Activated CD4-positive, alpha-beta T cell treated with anti-CD3 and anti-CD28 coated beads for 36 hours (primary cell): Measurements from ENCODE around the gene EVL. TPM values are rescaled to one million over a fixed set of nuclear protein-coding genes. Genes with fewer than 3 reads are reported as not detected.
A peak's percentile ranks its signal among the peaks of the same experiment; 100 is the strongest.

Source experiments
- ATAC-seq: fragments of 200-7000 bp; cut with Tn5 transposase; one replicate; pipeline ENCODE4 v1.10.0; 2021; ENCODE audit warnings: mild to moderate bottlenecking, moderate library complexity
- CTCF ChIA-PET: fragments of 350-600 bp; sonication (Branson Sonifier 250); formaldehyde crosslinking; loops from one replicate; lab custom pipeline; 2021; ENCODE audit warnings: antibody characterized with exemption; lab: Charles Lee
- POLR2A ChIA-PET: fragments of 350-600 bp; sonication (Branson Sonifier 250); formaldehyde crosslinking; loops from one replicate; lab custom pipeline; 2021; ENCODE audit warnings: antibody characterized with exemption, inconsistent platforms; lab: Charles Lee
- DNase-seq: peaks from one replicate; pipeline ENCODE4 v3.0.0-alpha.2; 2020
- H3K27ac Mint-ChIP-seq: one replicate; pipeline ENCODE4 v1.8.0; 2021; ENCODE audit warnings: mixed read lengths
- H3K27me3 Mint-ChIP-seq: one replicate; pipeline ENCODE4 v1.8.0; 2021; ENCODE audit warnings: mixed read lengths
- H3K36me3 Mint-ChIP-seq: one replicate; pipeline ENCODE4 v1.8.0; 2021; ENCODE audit warnings: low read depth, mixed read lengths
- H3K4me1 Mint-ChIP-seq: one replicate; pipeline ENCODE4 v1.8.0; 2021; ENCODE audit warnings: mixed read lengths
- H3K4me3 Mint-ChIP-seq: one replicate; pipeline ENCODE4 v1.8.0; 2021; ENCODE audit warnings: mild to moderate bottlenecking, moderate library complexity, mixed read lengths
- H3K9me3 Mint-ChIP-seq: one replicate; pipeline ENCODE4 v1.8.0; 2021; ENCODE audit warnings: low read depth, mixed read lengths
- intact Hi-C, 2 experiments: fragments of 100-400 bp; cut with DNase I in 1 of 2; cut with micrococcal nuclease in 1 of 2; formaldehyde crosslinking; loops; one replicate each; pipeline versions ENCODE4 v1.14.2 to v1.15.1; 2022 to 2024; cut with DNase I, micrococcal nuclease
- total RNA-seq, 2 experiments: library from RNA; stranded (reverse); gene quantifications; one replicate each; pipeline ENCODE4 v1.2.3, GENCODE V29; 2021

Gene EVL
- total RNA-seq, 2 experiments from 2014 or later: 249 to 378 TPM

DNA sequence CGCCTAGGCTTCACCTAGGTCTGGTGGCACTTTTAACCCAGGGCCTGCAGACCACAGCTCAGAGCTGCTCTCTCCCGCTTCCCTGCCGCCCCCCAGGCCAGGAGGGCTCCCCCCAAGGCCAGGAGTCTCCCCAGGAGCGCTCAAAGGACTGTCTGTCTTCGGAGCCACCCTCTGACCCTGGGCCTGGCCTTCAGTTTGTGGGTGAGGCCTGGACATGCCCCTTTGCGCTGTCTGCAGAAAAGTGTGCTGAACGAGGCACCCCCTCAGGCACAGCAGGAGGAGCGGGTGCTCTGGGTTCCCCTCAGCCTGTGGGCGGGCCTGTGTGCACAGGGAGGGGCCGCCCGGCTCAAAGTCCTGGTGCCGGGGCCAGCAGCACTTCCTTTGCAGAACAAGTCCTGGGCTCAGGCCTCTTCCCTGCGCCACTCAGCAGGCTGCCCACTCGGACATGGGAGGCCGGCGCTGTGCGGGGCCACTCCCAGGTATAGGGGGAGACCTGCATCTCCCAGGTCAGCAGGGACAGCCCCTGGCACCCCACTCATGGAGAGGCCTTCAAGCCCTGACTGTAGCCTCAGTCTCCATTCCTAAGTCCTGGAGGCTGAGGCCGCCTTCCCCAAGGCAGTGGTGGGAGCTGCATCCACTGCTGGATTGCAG is 79.9 kb downstream of the EVL start:
- H3K27ac Mint-ChIP-seq: no peak overlapping the region
- H3K4me3 Mint-ChIP-seq: no peak overlapping the region
- ChIA-PET CTCF (no interaction called here), POLR2A (interaction anchor here (0.5 kb wide), 1 partner anchor 106 kb away, joined by 5 read pairs; no protein-coding TSS in a partner anchor)
- no peaks in the 10 kb centered on the region for H3K9me3 Mint-ChIP-seq
- H3K4me1 Mint-ChIP-seq: peaks cover 15% of the 10 kb centered on the region
- DNase-seq: no peak
- intact Hi-C loops: no loop called here
- peaks cover 10% of the 10 kb centered on the region for H3K36me3 Mint-ChIP-seq
- no peak for ATAC-seq
- no peaks in the 10 kb centered on the region for H3K27me3 Mint-ChIP-seq

DNA sequence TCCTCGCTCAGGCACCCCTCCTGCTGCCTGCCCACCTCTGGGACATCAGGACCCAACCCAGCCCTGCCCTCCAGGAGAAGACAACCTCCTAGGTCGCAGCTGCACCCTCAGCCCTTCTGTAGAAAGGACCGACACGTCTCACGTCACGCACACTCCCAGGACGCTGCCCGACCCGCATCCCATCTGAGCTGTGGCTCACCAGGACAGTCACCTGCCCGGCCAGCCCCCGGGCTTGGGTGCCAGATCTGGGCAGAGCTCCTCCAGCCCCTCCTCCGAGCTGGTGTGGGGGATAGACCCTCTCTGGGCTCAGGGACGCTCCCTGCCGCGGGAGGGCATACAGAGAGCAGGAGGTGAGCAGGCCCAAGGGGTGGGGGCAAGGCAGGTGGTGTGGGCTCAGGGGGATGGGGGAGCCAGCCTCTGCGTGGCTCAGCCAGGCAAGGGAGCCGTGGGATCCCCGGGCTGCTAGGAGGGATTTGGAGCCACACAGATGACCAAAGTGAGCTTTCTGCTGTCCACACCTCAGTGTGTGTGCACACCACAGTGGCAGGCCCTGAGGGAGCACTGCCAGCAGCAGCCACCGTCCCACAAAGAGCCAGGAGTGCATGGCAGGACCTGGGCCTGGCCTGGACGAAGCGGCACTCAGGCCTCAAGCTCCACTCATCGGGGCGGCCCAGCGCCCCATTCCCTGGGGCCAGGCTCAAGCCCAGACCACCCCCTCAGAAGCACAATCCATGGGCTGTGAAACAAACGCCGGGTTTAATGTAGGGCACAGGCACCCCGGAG is 80.7 kb downstream of the EVL start:
- DNase-seq (no peak), ATAC-seq (no peak)
- Mint-ChIP-seq H3K9me3 (no peaks in the 10 kb centered on the region), H3K4me1 (peaks cover 15% of the 10 kb centered on the region), H3K4me3 (no peak overlapping the region), H3K27me3 (no peaks in the 10 kb centered on the region), H3K36me3 (peaks cover 10% of the 10 kb centered on the region), H3K27ac (no peak overlapping the region)
- ChIA-PET CTCF (interaction anchor here (0.5 to 1.5 kb wide), 3 partner anchors 11 to 38 kb away, joined by 3 to 5 read pairs (median 3); no protein-coding TSS in a partner anchor), POLR2A (no interaction called here)
- intact Hi-C loops: loop anchor here in 1 of 2 experiments (2.0 kb wide), 1 partner anchor 47 kb away; no protein-coding TSS in a partner anchor

GRCh38 chr14:100146531-100147091 is 81.4 kb downstream of the EVL start:
- Mint-ChIP-seq H3K36me3 (peaks cover 10% of the 10 kb centered on the region), H3K27me3 (no peaks in the 10 kb centered on the region), H3K27ac (no peak overlapping the region), H3K4me1 (peaks cover 15% of the 10 kb centered on the region), H3K4me3 (no peak overlapping the region), H3K9me3 (no peaks in the 10 kb centered on the region)
- POLR2A ChIA-PET: no interaction called here
- ATAC-seq: peak; percentile 5
- CTCF ChIA-PET: interaction anchor here (0.5 to 1.5 kb wide), 3 partner anchors 10 to 39 kb away, joined by 3 to 5 read pairs (median 3); no protein-coding TSS in a partner anchor
- intact Hi-C loops: loop anchor here in 1 of 2 experiments (2.0 kb wide), 1 partner anchor 46 kb away; no protein-coding TSS in a partner anchor
- peak; percentile 38 for DNase-seq

- no peaks in the 10 kb centered on the region for H3K9me3 Mint-ChIP-seq
- peak overlapping the region; percentile 11 for H3K4me3 Mint-ChIP-seq
- POLR2A ChIA-PET: no interaction called here
These were observed 82.0 kb downstream of the EVL start for GRCh38 chr14:100147181-100147631.

DNA sequence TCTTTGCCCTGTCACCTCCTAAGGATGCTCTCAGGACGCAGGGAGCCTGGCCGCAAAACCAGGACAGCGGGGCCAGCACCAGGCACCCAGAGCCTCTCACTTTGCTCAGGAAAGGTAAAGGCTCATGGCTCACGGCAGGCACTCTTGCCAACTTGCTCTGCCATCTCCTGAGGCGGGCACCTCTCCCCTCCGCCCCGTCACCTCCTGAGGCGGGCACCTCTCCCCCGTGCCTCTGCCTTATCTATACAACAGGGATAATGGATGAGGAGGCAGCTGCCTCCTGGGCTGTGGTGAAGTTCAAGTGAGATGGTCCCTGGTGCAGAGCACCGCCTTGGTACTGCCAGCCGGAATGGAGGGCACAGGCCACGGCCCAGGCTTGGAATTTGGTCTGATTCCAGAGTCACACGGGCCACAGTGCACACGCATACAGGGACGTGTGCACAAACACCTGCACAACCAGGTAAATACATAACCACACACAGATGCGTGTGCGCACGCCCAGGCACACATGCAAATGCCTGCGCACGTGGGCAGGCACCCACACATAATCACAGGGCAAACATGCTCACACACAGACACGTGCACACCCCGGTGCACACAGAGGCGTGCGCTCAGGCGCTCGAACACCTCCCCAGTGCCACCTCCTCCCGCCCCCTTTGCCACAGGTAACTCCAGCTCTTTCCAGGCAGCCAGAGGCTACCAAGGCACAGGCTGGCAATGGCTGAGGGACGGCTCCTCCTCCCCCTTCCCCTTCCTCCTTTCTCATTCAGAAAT is 82.7 kb downstream of the EVL start:
- peaks cover 4% of the 10 kb centered on the region for H3K36me3 Mint-ChIP-seq
- DNase-seq: no peak
- intact Hi-C loops: loop anchor here in 1 of 2 experiments (2.0 kb wide), 1 partner anchor 45 kb away; no protein-coding TSS in a partner anchor
- ATAC-seq: no peak
- peaks cover 15% of the 10 kb centered on the region for H3K4me1 Mint-ChIP-seq
- H3K9me3 Mint-ChIP-seq: no peaks in the 10 kb centered on the region
- H3K27ac Mint-ChIP-seq: no peak overlapping the region
- no peak overlapping the region for H3K4me3 Mint-ChIP-seq
- CTCF ChIA-PET: no interaction called here
- POLR2A ChIA-PET: no interaction called here
- no peaks in the 10 kb centered on the region for H3K27me3 Mint-ChIP-seq

More at GRCh38 chr14:100147181-100147631, 82.0 kb downstream of the EVL start:
- Mint-ChIP-seq H3K27ac (peak overlapping the region; percentile 70), H3K36me3 (peaks cover 6% of the 10 kb centered on the region), H3K4me1 (peaks cover 15% of the 10 kb centered on the region), H3K27me3 (no peaks in the 10 kb centered on the region)
- DNase-seq: peak; percentile 65
- CTCF ChIA-PET: interaction anchor here (1.5 kb wide), 1 partner anchor 9 kb away, joined by 5 read pairs; no protein-coding TSS in a partner anchor
- intact Hi-C loops: loop anchor here in 1 of 2 experiments (2.0 kb wide), 1 partner anchor 46 kb away; no protein-coding TSS in a partner anchor
- ATAC-seq: peak; percentile 50

DNA sequence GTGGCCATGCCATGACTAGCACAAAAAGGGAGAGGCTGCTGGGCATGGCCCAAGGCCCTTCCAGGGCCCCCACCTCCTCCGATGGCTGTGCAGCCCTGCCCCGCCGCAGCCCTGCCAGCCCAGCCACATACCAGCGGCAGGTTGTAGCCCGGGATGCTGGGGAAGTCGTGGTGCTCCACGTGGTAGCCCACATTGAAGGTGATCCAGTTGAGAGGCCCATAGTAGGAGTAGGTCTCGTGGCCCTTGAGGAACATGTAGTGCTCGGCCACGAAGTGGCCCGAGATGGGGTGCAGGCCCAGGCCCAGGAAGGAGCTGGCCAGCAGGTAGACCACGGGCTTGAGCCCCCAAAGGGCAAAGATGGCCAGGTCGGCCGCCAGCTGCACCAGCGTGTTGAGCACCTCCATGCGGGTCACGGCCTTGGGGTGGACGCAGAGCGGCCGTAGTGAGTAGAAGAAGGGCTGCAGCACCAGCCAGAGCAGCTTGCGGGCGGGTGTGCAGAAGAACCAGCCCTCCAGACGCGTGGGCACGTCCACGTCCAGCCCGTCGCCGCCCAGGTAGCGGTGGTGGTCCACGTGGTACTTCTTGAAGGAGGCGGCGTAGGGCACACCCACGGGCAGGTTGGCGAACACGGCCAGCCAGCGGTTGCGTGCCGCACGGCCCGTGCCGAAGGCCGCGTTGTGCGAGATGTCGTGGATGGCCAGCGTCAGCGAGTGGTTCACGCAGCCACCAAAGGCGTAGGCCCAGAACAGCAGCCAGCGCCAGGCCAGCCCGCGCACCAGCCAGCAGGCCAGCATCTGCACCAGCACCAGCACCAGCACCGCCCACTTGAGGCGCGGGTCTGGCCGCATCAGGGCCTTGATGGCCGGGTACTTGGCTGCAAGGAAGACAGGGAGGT is 83.9 kb downstream of the EVL start:
- intact Hi-C loops: no loop called here
- Mint-ChIP-seq H3K27ac (no peak overlapping the region), H3K27me3 (no peaks in the 10 kb centered on the region), H3K9me3 (no peaks in the 10 kb centered on the region), H3K4me3 (no peak overlapping the region), H3K4me1 (peaks cover 15% of the 10 kb centered on the region), H3K36me3 (peaks cover under 1% of the 10 kb centered on the region)
- ATAC-seq (no peak), DNase-seq (no peak)
- ChIA-PET CTCF (no interaction called here), POLR2A (no interaction called here)

GRCh38 chr14:100149851-100150611 is 84.8 kb downstream of the EVL start:
- peaks cover 2% of the 10 kb centered on the region for H3K9me3 Mint-ChIP-seq

GRCh38 chr14:100150932-100151587 is 85.8 kb downstream of the EVL start:
- peaks cover 5% of the 10 kb centered on the region for H3K9me3 Mint-ChIP-seq
- POLR2A ChIA-PET: no interaction called here

More at GRCh38 chr14:100149851-100150611, 84.8 kb downstream of the EVL start:
- ChIA-PET POLR2A (no interaction called here), CTCF (interaction anchor here (1.2 kb wide), 1 partner anchor 43 kb away, joined by 4 read pairs; no protein-coding TSS in a partner anchor)
- H3K4me3 Mint-ChIP-seq: no peak overlapping the region
- intact Hi-C loops: loop anchor here in 1 of 2 experiments (10.0 kb wide), 1 partner anchor 355 kb away; the partner anchor contains the start of gene EML1
- ATAC-seq (no peak), DNase-seq (no peak)
- H3K27ac Mint-ChIP-seq: no peak overlapping the region
- peaks cover 15% of the 10 kb centered on the region for H3K4me1 Mint-ChIP-seq
- H3K36me3 Mint-ChIP-seq: peaks cover 3% of the 10 kb centered on the region
- H3K27me3 Mint-ChIP-seq: no peaks in the 10 kb centered on the region

GRCh38 chr14:100152091-100152490 is 86.9 kb downstream of the EVL start:
- Mint-ChIP-seq H3K27me3 (peaks cover under 1% of the 10 kb centered on the region), H3K4me3 (no peak overlapping the region), H3K4me1 (peaks cover 10% of the 10 kb centered on the region)

More at GRCh38 chr14:100150932-100151587, 85.8 kb downstream of the EVL start:
- no peak for ATAC-seq
- H3K36me3 Mint-ChIP-seq: peaks cover 6% of the 10 kb centered on the region
- H3K4me3 Mint-ChIP-seq: no peak overlapping the region
- CTCF ChIA-PET: interaction anchor here (0.7 to 1.2 kb wide), 2 partner anchors 37 to 42 kb away, joined by 3 to 4 read pairs; no protein-coding TSS in a partner anchor
- H3K27me3 Mint-ChIP-seq: no peaks in the 10 kb centered on the region
- H3K27ac Mint-ChIP-seq: no peak overlapping the region
- intact Hi-C loops: loop anchor here in 1 of 2 experiments (10.0 kb wide), 1 partner anchor 356 kb away; the partner anchor contains the start of gene EML1
- H3K4me1 Mint-ChIP-seq: peaks cover 15% of the 10 kb centered on the region
- no peak for DNase-seq

More at GRCh38 chr14:100152091-100152490, 86.9 kb downstream of the EVL start:
- no peak overlapping the region for H3K27ac Mint-ChIP-seq
- peaks cover 6% of the 10 kb centered on the region for H3K36me3 Mint-ChIP-seq
- peaks cover 5% of the 10 kb centered on the region for H3K9me3 Mint-ChIP-seq
- intact Hi-C loops: loop anchor here in 1 of 2 experiments (10.0 kb wide), 1 partner anchor 357 kb away; the partner anchor contains the start of gene EML1
- ATAC-seq (no peak), DNase-seq (no peak)
- ChIA-PET CTCF (interaction anchor here (0.6 to 1.5 kb wide), 2 partner anchors 41 to 44 kb away, joined by 3 to 4 read pairs; no protein-coding TSS in a partner anchor), POLR2A (interaction anchor here (0.6 kb wide), 1 partner anchor 660 kb away, joined by 5 read pairs; no protein-coding TSS in a partner anchor)
